Kidney capillary endothelial cell (primary cell): ENCODE results near the gene PLAC1.

Source experiments
- DNase-seq: peaks from one replicate; pipeline ENCODE4 v3.0.0-alpha.2; 2018; ENCODE audit warnings: low spot score

PLAC1 gene

DNA sequence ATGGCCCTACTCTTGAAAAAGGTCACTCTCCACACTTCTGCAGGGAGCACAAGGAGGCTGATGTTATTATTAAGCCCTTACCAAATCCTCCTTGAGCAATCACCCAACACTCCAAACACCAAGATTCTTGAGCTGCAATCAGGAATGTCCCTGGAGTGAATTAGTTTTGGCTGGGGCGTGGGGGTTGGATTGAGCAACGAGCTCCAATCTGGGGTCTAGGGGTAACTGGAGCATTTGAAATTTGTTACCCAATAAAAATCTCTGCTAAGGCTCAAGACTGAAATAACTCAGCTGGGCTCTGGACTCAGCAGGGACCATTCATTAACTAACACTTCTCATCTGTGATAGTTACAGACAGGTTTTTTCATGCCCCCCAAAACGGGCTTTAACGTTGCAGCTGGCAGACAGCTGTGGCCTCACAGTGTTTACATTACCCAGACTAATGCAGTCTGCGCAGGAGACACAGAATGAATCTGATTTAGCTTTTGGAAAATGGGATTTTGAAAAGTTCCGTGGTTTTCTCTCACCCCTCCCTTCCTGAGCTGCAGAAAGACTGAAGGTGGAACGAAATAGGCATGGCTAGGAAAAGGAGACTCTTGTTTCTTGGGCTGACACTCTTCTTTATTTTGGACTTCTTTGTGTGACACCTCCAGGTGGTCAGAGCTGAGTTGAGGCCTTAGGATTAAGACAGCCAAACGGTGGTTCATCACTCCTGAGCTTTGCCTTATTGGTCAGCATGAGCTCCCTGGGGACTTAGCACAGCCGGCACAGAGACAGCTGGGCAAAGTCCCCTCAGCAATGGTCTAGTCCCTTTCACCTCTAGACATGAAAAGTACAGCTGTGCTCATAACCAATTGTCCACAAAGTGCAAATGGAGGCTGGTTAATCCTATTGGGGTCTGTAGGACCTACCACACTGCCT is 26.6 kb downstream of the PLAC1 start:
- DNase-seq, result no peak

DNA sequence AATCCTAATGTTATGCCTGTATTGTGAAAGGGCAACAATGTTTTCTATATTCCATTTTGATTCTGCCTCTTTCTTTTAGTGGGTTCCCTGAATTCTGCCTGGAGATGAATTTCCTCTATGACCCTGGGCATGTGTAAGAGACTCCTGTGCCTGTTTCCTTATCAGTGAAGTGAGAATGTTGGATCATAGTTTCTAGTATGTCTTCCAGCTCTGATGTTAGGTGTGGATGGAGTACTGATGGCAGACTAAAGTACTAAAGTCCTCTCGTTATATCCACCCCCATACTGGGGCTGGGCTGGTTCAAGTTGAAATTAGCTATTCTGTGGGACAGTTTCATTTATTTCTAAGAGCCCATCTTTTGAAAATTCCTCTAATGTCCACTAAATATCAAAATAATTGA is 29.6 kb downstream of the PLAC1 start:
- no peak for DNase-seq

DNA sequence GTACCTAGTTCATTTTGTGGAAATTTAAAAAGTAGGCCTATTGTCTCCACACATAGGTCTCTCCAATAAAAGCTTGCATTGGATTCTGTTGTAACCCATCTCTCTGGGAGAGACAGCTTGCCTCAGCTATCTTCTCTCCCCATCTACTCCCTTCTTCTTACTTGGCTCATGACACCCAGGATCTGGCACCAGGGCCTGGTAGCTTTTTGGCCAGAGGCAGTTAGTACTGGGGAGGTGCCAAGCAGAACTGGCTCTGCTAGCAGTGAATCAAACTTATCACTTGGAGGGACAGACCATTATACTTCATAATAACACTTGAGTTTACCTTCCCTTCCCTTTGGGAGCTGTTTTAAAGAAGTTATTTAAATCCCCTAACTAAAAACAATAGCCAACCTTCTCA is 31.8 kb downstream of the PLAC1 start:
- DNase-seq, result no peak

DNA sequence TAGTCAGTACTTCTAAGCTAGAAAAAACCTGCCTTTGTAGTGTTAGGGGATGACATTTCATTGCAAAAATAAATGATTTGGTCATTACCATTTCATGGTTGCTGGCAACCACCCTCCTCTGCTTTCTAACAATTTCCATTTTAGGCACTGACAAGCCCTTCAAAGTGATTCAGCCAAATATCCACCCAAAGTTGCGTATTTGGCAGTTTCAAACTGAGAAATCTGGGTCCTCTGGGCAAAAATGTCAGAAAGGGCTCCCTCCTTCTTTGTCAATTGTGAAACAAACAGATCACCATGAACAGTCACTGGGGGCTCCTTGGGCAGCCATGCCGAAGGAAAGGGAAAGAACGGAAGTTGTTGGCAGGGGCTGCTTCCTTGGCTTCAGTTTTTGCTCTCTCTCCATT is 33.0 kb downstream of the PLAC1 start:
- DNase-seq, result no peak

DNA sequence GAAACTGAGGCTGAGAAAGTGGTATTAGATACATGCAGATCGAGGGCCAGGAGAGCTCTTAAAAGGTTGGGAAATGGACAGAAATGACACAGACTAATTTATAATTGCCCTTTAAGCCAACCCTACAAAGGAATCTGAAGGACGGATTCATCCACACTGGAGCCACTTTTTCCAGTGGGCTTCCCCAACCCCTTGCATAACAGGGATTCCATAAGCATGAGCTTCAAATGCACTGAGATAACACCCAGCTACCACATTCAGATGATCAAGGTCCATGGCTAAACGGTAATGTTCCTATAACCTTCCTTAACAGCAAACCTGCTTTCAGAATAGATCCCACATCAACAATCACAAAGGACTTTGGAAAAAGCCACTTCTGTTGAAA is 34.2 kb downstream of the PLAC1 start:
- DNase-seq, result no peak

DNA sequence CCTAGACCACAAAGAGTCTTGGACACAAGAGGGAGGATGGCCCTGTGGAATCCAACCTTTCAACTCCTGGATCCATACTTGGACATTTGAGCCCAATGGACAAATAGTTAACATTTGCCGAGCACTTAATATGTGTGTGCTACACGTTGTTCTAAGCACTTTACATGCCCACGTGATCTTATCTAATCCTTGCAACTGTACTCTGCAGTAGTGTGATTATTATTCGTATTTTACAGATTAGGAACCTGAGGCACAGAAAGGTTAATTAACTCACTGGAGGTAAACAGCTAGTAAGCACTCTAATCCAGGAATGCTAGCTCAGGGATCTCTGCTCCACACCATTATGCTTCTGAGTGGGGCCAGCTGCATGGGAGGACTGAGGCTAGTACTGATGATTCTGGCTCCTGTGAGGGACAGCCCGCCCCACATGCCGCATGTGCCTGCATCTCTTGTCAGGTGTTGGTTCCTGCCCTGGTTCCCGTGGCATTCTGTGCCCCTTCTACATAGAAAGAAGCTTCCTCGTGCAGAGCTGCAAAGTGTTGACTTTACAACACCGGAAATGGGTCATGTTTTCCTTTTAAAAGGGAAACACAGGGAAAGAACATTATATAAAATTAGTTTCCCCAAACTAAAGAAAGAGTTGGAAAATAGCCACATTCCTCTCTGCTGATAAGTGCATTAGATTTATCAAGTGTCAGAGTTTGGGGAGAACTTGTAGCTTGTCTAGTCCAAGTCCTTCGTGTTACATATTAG is 34.8 kb downstream of the PLAC1 start:
- peak; percentile 24 for DNase-seq

DNA sequence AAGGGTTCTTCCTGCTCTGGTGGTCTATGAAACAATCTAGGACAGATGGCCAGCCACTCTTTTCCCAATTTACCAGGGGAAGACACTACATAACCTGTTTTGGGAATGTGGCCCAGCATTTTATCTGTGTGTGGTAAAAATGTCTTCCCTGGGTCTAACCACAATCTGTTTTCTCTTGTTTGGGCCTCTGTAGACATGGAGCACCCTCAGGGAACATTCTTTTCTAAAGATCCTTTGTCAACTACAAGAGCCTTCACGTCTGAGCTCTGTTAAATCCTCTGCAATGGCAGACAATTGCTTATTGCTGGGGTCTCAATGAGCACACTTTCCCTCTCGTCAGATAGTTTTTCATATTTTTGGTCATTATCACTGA is 35.5 kb downstream of the PLAC1 start:
- no peak for DNase-seq

DNA sequence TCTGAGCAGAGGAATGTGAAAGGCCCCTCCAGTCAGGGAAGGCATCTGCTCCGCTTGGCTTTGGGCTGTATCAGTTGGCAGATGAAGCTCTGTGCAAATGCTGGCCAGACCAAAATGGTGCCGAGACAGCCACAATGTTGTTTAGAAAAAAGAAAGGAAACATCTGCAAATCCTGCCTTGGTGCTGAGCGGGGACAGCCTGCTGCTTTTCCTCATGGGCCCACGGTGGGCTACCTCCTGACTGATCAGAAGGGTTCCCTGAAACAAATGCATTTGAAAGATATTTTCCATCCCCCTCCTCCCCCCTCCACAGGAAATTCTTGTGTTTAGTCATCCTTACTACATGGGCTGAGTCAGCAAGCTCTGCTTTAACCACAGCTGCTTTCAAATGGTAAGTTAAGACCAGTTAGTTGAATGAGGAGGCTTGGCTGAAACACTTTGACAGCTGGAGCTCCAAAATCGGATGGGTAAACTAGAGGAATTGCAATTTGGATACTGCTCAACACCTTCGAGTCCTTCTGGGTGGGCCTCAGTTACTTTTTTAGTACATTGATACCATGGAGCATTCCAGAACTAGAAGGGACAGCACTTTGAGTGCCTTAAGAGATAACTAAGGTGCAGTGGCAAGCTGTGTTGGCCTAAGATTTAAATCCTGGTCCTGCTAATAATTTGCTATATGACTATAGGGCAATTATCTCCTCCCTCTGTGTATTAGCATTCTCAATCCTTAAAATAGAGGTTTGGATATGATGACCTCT is 36.0 kb downstream of the PLAC1 start:
- DNase-seq, result peak; percentile 72

DNA sequence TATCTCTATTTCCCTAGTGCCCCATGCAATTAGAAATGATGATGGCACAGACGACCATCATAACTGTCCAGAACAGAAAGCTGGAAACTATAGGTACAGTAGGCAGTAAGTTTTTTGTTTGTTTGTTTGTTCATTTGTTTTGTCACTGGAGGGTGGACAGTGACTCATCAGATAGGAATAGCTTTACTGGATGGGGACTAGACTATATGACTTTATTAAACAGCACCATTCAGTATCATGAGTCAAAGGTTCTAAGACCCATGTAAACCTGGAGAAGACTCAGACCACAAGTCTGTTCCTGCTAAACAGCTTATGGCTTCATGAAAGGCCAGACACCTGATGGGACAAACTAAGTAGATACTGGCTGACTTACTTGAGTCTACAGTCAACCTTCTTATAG is 38.4 kb downstream of the PLAC1 start:
- peak; percentile 33 for DNase-seq

DNA sequence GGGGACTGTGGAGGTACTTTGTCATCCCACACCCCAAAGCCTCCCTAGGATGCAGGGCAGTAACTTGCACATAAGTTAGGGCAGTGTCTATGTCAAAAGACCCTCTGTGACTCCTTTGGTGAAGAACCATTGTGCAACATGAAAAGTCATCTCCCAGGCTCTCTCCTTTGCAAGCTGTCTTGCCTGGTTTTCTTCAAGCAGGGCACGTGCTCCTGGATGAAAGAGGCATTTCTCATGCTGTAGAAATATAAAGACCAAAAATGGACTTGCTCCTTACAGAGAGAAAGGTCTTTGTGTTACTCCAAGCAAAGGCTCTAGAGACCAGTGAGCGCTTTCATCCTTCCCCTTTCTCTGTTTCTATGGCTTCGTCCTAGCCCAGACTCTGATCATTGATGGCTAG is 44.9 kb downstream of the PLAC1 start:
- DNase-seq, result no peak

DNA sequence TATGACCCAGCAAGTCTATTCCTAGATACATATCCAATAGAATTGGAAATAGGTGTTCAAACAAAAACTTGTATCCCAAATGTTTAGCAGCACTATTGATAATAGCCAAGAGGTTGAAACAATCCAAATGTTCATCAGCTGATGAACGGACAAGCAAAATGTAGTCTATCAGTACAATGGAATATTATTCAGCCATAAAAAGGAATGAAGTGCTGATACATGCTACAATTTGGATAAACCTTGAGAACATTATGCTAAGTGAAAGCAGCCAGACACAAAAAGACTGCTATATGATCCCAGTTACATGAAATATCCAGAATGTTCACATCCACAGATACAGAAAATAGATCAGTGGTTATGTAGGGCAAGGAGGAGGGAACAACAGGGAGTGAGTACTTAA is 50.1 kb downstream of the PLAC1 start:
- no peak for DNase-seq

DNA sequence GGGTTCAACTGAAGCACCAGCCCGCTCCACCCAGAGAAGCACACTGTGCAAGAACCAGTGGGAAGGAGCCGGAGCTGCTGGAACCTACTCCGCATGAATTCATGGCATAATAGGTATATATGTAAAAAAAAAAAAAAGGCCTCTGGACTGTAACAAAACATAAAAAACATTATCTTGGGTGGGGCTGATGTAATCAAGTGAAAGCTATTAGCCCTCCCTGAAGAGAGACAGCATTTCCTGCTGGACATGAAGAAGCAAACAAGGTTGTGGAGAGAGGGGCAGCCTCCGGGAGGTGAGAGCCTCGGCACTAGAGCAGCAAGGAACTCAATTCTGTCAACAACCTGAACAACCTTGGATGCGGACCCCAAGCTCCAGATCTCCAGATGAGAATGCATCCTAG is 50.7 kb downstream of the PLAC1 start:
- no peak for DNase-seq

DNA sequence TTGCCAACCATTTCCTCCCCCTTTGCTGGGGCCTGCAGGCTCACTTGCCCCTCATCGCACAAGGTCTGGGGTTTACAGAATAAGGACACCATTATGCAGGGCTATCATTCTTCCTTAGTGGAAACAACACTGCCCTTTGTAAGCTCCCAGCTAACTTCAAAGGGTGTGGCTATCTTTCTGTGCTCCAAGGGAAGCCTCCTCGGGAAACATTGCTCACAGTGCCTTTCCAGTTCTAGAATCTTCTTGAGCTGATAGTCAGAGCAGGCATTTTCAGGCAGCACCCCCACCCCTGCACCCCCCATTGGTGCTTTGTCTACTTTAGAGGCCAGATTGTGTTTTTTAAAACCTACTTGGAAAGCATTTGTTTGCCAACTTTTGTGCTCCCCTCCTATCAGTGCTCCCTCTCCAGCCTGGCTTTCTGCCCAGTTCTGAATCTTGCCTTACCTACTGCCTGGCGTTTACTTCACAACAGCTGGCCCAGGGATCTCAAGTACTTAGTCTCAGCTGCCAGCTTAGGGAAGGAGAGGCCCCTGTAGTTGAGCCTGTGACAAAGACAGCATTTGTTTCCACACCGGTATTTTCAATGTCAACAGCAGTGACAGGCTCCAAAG is 53.5 kb downstream of the PLAC1 start:
- DNase-seq, result no peak

DNA sequence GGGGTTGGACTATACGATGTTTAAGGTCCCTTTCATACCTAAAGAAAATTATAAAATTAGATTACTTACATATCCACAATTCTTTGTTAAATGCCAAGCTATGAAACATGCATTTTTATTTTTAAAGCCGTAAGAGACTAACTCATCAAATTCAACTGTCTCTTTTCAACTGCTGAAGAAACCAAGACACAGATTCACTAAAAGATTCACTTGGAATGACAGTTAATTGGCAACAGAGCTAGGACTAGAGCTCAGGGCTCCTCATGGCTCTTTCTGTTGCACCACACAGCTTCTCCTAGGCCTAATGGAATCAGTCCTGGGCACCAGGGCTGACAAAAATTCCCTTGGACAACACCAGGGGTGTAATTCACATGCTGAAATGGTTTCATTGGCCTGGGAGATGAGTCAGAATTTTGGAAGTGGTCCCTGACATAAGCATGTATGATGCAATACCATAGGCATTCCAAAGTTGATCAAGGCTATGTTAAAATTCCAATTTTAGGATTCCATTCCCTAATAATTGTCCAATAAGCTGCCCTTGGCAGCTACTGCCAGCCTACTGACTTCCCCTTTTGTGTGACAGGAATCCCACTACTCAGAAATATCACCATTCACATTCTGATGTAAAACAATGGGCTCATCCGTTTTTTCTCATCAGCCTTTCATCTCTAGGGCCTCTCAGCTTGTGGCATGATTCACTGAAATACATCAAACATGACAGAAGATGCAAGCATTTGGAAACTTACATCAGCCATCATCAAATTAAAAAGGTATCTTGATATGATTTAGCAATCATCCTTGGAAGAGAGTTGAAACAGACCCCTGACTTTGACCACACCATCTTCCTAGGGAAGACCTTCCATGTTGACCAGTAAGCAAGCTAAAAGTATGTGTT is 54.2 kb downstream of the PLAC1 start:
- peak; percentile 31 for DNase-seq

DNA sequence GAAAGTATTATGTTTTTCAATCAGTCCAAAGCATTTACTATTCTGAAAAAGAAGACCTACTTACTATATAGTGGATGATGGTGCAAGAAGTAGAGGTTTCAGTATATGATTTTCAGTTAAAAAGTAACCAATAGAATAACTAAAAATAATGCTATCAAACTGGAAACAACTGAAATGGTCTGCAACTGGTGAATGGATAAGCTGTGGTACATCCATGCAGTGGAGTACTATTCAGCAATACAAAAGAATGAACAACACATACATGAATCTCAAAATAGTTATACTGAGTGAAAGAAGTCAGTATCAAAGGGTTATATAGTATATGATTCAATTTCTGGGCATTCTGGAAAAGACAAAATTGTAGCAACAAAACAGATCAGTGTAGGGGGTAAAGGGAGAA is 55.9 kb downstream of the PLAC1 start:
- DNase-seq, result no peak

DNA sequence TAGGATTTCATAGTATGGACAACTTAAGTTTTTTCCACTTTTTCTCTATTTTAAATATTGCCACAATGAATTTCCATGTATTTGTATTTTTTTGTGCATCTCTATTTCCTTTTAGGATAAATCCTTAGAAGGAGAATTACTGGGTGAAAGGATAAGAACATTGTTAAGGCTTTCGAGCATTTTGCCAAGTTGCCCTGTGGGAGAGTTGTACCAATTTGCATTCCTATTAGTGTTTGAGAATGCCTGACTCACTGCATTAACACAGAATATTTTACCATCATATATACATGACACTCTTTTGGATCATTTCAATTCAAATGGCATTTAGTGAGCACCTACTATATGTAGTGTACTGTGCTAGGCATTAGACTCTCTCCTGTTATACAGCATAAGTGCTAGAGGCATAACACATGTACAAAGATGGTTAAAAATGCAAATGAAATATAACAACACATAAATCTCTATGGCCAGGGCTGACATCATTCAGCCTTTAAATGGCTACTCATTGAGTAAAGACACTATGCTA is 57.0 kb downstream of the PLAC1 start:
- no peak for DNase-seq

DNA sequence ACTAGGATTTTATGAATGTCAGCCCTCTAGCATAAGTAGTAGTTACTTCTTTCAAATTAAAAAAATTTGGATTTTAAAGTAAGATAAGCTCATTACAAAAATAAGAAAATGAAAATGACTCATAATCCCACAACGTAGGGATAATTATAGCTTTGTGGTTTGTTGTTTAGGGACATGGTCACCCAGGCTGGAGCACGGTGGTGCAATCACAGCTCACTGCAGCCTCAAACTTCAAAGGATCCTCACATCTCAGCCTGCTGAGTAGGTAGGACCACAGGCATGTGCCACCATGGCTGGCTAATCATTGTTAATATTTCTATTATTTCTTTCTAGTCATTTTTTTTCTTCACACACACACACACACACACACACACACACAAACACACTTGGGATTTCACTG is 57.6 kb downstream of the PLAC1 start:
- DNase-seq, result no peak

DNA sequence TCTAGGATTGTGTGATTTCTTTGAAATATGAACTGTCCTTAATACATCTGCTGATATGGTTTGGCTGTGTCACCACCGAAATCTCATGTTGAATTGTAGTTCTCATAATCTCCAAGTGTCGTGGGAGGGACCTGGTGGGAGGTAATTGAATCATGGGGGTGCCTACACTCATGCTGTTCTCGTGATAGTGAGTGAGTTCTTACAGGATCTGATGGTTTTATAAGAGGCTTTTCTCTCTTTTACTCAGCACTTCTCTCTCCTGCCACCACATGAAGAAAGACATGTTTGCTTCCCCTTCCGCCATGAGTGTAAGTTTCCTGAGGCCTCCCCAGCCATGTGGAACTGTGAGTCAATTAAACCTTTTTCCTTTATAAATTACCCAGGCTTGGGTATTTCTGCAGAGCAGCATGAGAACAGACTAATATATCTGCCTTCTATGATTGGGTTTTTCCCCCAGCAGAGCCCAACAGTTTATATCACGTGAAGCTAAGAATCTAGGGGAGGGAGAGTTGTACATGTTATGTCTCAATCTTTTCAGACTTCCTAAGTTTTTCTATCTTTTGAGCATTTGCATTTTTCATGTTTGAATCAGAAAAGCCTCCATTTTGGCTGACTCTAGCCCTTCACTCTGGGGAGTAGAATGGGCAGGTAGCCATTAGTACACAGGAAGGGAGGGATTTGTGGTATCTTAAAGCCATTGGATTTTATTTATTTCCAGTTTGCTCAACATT is 58.9 kb downstream of the PLAC1 start:
- no peak for DNase-seq

DNA sequence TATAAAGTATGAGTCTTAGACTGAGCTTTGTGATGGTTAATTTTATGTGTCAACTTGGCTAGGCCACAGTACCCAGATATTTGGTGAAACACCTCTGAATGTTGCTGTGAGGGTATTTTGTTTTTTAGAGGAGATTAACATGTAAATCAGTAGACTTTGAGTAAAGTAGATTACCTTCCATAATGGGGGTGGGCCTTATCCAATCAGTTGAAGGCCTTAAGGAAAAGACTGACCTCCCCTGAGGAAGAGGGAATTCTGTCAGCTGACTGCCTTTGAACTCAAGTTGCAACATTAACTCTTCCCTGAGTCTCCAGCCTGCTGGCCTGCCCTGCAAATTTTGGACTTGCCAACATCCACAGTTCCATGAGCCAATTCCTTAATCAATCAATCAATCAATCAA is 66.0 kb downstream of the PLAC1 start:
- DNase-seq, result no peak

DNA sequence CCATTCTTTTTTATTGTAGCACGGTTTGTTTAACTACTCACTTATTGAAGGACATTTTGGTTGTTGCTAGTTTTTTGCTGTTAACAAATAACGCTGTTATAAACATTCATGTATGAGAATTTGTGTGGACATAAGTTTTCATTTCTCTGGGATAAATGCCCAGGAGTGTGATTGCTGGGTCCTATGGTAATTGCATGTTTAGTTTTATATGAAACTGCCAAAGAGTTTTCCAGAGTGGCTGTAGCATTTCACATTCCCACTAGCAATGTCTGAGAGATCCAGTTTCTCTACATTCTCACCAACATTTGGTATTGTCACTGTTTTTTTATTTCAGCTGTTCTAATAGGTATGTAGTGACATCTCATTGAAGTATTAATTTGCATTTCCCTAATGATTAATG is 66.8 kb downstream of the PLAC1 start:
- DNase-seq, result no peak
